ENCODE results near the gene MPG.

GRCh38 chr16:94918-95265 lies 16.9 kb downstream of the MPG start:
- TF ChIP-seq CTCF (IDR thresholded peaks at IDR 0.05; ENCODE audit: insufficient read depth, low read depth, low read length): no peak
- no peak for TF ChIP-seq EZH2 (IDR thresholded peaks at IDR 0.05; ENCODE audit: insufficient read depth, low read length)
